GM10266 (cell line): ENCODE results near the gene ANKRD22.

Source experiments
- DNase-seq: peaks from one replicate; pipeline ENCODE4 v3.0.0; 2012; ENCODE audit errors: extremely low spot score
- TF ChIP-seq, protein P1 (sequence below): IDR thresholded peaks from 2 replicates; pipeline ENCODE4 v1.5.1; 2012; ENCODE audit warnings: mild to moderate bottlenecking, low read depth; ENCODE audit not compliant: control insufficient read depth, insufficient read depth; ENCODE audit errors: missing control alignments

ANKRD22 gene

DNA sequence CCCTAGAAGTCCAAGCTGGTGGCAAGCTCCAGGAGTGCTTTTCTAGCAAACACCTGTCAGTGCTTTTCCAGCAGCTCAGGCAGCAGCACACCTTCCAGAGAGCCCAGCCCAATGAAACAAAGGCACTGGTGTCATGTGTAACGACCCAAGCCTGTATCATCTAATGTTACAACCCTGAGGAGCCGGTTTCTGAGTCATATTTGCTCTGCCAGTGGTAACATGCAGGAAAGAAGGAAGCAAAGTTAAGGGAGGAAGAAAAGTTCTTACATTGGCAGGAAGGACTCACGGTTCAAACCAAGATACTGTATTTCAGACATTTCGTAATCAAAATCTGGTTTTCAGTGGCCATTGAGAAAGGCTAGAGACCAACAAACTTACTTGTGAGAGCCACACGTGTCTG is at the start of gene ANKRD22:
ANKRD22 (minus strand) TSS at position 139 of the 400 bp plus-strand sequence. CDS start 237 bp downstream, outside the sequence.
- TF ChIP-seq, protein P1, sequence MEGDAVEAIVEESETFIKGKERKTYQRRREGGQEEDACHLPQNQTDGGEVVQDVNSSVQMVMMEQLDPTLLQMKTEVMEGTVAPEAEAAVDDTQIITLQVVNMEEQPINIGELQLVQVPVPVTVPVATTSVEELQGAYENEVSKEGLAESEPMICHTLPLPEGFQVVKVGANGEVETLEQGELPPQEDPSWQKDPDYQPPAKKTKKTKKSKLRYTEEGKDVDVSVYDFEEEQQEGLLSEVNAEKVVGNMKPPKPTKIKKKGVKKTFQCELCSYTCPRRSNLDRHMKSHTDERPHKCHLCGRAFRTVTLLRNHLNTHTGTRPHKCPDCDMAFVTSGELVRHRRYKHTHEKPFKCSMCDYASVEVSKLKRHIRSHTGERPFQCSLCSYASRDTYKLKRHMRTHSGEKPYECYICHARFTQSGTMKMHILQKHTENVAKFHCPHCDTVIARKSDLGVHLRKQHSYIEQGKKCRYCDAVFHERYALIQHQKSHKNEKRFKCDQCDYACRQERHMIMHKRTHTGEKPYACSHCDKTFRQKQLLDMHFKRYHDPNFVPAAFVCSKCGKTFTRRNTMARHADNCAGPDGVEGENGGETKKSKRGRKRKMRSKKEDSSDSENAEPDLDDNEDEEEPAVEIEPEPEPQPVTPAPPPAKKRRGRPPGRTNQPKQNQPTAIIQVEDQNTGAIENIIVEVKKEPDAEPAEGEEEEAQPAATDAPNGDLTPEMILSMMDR, result no peak
- DNase-seq, result no peak

DNA sequence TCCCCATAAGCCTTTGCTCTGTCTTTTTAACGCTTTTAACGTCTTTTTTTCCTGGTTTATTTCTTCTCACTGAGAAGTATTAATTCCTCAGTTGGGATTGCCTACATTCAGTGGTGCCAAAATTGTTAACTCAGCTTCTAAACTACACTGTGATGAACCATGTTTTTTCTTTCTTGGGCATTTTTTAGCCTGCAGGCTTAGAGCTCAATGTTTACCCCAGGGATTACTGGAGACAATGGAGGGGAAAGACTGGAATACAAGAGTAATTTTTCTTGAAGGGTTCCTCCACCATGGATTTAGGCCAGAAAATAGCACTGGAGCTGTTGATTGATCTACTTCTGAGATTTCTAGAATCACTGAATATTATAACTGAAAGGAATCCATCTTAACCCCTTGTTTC is 48.2 kb upstream of the ANKRD22 start:
- TF ChIP-seq, protein P1, result no peak
- no peak for DNase-seq

DNA sequence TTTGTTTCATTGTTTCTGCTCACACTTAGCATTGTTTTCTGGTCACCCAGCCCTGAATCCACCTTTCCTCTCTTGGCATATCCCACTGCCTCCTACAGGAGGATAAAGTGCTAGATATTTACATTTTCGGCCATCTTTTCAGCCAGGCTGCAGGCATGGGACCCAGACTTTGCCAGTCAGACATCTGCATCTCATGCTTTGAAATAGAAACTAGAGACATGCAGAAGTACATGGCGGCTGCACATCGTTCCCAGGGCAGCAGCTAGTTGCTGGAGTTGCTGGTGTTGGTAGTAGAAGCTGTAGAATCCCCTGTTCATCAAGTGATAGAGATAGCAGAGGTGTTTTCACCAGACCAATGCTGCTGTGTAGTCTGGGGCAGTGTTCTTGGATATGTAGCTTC is 47.1 kb upstream of the ANKRD22 start:
- no peak for DNase-seq
- TF ChIP-seq, protein P1, result peak; percentile 5

DNA sequence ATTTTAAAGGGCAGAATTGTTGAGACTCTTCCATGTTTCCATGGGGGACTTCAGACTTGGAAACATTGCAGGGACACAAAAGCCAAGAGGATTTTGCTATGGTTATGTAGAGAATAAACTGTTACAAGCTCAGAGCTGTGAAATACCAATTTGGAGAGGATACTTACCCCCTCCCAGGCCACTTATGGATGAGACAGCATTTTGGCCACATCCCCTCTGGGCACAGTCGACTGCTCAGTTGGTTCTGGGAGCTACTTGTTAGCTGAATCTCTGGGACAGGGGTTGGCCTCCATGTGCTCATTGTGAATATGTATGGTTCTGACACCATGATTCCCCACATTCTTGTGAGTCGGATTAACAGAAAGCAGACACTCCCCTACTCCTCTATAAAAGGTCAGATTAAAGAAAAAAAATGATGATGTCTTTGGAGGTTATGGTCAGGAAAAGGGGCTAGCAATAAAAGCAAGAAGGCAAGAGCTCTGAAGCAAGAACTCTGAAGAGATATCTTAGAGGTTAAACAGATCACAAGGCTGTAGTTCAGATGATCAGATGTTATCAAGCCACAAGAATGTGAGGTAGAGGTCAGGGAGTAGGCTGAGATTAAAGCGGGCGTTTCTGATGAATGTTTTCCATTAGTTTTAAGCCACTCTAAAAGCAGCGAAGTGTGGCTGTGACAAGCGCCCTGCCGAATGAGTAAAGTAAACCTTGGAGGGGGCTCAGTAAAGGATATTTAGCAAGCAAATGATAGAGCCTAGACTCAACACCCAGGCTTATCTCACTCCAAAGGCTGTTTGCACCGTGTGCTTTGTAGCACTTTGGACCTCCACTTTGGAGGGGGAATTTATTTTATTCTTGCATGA is 45.6 kb upstream of the ANKRD22 start:
- TF ChIP-seq, protein P1, result no peak
- DNase-seq, result no peak

DNA sequence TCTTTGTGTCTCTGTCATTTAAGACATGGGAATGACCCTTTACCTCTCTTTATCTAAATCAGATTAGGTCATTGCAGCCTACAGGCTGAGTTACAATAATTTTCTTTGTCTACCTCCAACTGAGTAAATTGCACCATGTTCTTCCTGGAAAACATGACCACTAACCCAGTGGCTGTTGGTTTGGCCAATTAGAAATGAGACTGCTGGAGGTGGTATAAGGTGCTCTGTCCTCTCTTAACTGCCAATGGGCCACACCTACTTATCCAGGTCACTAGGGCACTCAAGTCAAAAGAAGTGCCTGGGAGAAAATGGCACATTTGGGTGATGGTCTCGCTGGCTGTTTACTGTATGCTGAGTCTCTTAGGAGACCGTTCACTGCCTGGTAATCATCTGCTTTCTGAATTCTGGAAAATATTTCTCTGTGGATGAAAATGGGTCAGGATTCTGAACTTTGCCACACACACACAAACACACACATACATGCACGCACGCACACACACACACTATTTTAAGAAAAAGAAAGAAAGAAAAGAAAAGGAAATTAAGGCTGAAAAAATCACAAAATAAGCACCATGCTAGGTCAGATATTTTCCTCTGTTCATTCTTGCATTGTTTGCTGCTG is 44.8 kb upstream of the ANKRD22 start:
- no peak for DNase-seq
- TF ChIP-seq, protein P1, result no peak

DNA sequence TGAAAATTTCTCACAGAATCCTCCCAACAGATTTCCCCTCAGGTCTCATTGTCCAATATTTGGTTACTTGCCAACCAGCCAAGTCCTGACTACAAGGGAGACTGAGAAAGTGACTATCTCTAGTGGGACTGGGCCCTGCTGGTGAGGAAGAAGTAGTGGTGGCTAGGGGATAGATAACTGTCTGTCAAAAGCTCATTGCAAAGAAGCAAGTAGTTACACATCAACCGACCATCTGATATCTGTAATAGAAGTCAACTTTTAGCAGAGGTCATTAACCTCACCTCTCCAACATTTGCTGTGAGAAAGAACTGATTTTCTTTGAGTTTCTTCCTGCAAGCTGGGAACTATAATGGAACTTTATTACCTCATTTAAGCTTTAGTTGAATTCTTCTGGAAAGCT is 43.6 kb upstream of the ANKRD22 start:
- no peak for DNase-seq
- TF ChIP-seq, protein P1, result no peak

DNA sequence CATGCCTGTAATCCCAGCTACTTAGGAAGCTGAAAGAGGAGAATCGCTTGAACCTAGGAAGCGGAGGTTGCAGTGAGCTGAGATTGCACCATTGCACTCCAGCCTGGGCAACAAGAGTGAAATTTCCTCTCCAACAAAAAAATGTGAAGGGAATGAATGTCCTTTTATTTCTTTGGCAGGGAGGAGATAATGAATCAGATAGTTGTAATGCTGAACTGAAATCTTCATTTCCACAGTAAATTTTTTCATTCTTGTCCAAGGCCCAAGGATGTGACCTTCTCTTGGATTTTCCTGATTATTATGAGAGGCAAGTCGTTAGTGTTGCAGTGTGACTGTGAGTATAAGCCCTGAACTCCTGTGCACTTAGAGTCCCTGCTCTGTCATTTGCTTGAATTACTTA is 42.0 kb upstream of the ANKRD22 start:
- TF ChIP-seq, protein P1, result no peak
- no peak for DNase-seq
